NB4 (cell line): ENCODE measurements around the gene MAGI2.

Experiments used
- DNase-seq: peaks from one replicate; pipeline ENCODE4 v3.0.0; 2010; ENCODE audit warnings: low read depth
- H3K4me3 ChIP-seq: one replicate; pipeline ENCODE4 v1.5.1; 2011; ENCODE audit warnings: mild to moderate bottlenecking, low read depth, low read length, moderate library complexity
- CTCF ChIP-seq: IDR thresholded peaks from one replicate; pipeline ENCODE4 v1.5.1; 2012; ENCODE audit warnings: low read depth, low read length
- MAX ChIP-seq: IDR thresholded peaks from 2 replicates; pipeline ENCODE4 v1.6.1; 2011; ENCODE audit warnings: low read depth, low read length
- MYC ChIP-seq: IDR thresholded peaks from 2 replicates; pipeline ENCODE4 v1.6.1; 2011; ENCODE audit warnings: low read depth, low read length
- POLR2A ChIP-seq: IDR thresholded peaks from 2 replicates; pipeline ENCODE4 v1.6.1; 2011; ENCODE audit warnings: mild to moderate bottlenecking; ENCODE audit not compliant: insufficient read length; ENCODE audit errors: extremely low read depth

Gene MAGI2

GRCh38 chr7:78399033-78399769, 1054.3 kb downstream of the MAGI2 start:
- no peak overlapping the region for H3K4me3 ChIP-seq
- DNase-seq: no peak
- TF ChIP-seq MAX (no peak), POLR2A (no peak), MYC (no peak), CTCF (no peak)

- TF ChIP-seq MAX (no peak), POLR2A (no peak), MYC (no peak), CTCF (no peak)
- H3K4me3 ChIP-seq: no peak overlapping the region
- no peak for DNase-seq
Observed at GRCh38 chr7:78398576-78398975, 1054.9 kb downstream of the MAGI2 start.

GRCh38 chr7:78398081-78398480, 1055.4 kb downstream of the MAGI2 start:
- TF ChIP-seq POLR2A: no peak
- no peak for TF ChIP-seq MYC
- TF ChIP-seq CTCF: no peak
- TF ChIP-seq MAX: no peak
- no peak overlapping the region for H3K4me3 ChIP-seq

GRCh38 chr7:78396210-78396609, 1057.3 kb downstream of the MAGI2 start:
- no peak overlapping the region for H3K4me3 ChIP-seq
- TF ChIP-seq MYC (no peak), CTCF (no peak), POLR2A (no peak), MAX (no peak)
- DNase-seq: no peak

More at GRCh38 chr7:78398081-78398480, 1055.4 kb downstream of the MAGI2 start:
- no peak for DNase-seq

- TF ChIP-seq CTCF (no peak), MYC (no peak), MAX (no peak), POLR2A (no peak)
- DNase-seq: no peak
- H3K4me3 ChIP-seq: no peak overlapping the region
Observed at GRCh38 chr7:78395298-78396036, 1058.0 kb downstream of the MAGI2 start.
